GM18508 (cell line): ENCODE measurements around the gene MTPN.

Source experiments
- ATAC-seq: cut with Tn5 transposase; IDR thresholded peaks from one replicate; pipeline ENCODE4 v1.9.1; 2021; ENCODE audit warnings: moderate number of reproducible peaks; ENCODE audit not compliant: insufficient read depth, unreplicated experiment

The MTPN gene

GRCh38 chr7:135930565-135931461, 46.3 kb downstream of the MTPN start:
- no peak for ATAC-seq

DNA sequence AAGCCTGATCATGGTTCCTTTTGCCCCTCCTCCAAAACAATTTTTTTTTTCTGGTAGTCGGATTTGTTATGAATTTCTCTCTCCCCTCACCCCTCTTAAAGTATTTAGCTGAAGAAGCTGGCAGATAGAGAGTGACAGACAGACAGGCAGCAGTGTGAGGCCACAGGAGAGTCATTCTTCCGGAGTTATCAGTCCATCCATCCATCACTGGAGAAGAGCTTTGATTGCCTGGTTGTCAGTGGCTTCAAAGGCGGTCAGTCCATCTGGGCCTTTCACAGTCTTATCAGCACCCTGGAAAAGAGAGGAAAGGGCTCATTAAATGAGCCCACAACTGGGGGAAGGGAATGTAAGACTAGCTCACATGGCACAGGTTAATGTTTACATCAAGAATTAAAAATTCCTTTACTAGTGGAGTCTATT, 47.4 kb downstream of the MTPN start:
- ATAC-seq = no peak

DNA sequence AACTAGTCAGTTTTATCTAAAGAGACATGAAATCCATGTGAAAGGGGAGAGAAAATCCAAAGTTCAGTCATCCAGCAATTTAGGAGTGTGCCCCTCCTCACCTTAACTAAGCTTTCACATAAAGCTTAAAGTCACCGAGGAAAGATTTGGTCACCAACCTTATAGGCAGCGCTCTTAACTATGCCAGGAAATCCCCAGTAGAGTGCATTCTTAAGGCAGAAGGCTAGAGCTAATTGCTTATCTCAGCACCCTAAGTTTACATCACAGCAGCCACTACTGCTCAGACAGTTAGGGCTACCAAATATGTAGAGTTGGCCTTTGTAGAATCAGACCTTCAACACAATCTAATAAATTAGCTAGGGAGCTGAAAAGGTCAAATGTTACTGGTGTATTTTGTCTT, 47.9 kb downstream of the MTPN start:
- no peak for ATAC-seq

- ATAC-seq = no peak
Measured at GRCh38 chr7:135928136-135928535, 49.0 kb downstream of the MTPN start.

DNA sequence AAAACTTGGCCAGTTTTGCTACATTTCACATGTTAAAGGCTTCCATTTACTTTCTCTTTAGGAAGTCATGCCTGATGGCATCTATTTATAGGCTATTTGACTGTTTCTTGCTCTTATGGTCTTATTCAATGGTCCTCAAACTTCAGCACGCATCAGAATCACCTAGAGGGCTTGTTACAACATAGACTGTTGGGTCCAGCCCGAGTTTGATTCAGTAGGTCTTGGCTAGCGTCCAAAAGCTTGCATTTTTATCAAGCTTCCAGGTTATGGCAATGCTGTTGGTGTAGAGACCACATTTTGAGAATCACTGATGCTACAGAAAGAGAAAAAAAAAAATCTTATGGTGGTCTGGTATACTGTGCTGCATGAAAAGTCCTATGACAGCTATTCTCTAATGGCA, 51.9 kb downstream of the MTPN start:
- no peak for ATAC-seq

DNA sequence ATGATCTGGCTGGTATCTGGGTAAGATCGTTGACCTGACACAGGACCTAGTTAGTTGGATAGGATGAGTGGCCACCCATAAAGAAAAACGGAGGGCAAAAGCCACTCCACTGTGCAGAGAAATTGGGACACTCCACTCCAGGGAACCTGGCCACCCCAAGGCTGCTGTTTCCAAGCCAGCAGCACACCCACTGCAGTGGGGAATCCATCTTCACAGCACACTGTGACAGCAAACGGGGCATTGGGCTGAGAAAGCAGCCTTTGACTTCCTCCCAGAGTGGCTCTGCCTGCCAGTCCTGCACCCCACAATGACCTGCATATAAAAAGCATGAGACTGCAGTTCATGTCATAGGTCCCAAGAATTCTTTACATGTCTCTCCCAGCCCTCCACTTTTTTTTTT, 52.9 kb downstream of the MTPN start:
- ATAC-seq = no peak

- no peak for ATAC-seq
Measured at GRCh38 chr7:135922263-135922662, 54.9 kb downstream of the MTPN start.

GRCh38 chr7:135920478-135920877, 56.7 kb downstream of the MTPN start:
- peak; percentile 61 for ATAC-seq

DNA sequence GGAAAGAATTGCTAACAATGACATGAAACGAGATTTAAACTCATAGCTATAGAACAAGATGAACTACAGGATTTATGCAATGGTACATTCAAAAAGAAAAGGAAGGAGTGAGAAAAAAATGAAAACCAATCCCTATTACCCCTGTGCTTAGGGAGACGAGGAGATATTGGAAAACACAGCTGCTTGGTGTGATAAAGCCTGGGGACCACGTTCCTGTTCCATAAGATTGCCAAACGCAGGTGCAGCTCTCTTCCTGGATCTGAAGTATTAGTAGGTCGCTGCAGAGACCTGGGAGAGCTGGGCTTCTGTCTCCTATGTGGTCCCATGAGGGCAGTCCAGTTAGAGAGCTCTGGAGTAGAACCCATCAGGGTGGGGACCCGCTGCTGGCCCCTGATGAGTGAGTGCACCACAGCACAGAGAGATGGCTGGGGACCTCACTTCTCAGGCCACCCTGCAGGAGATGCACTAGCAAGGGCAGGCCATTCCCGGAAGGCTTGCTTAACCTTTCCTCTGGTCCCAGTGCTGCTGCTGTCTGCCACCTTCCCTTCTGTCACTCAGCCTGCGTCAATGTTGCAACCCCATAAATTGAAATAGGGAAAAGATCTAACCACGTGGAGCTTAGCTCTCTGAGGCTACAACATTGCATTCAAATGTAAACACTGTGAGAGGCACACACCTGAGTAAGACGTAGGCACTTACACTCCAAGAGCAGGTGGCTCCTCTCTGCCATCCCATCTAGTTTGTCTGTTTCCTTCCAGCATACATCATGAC, 57.9 kb downstream of the MTPN start:
- ATAC-seq = no peak

DNA sequence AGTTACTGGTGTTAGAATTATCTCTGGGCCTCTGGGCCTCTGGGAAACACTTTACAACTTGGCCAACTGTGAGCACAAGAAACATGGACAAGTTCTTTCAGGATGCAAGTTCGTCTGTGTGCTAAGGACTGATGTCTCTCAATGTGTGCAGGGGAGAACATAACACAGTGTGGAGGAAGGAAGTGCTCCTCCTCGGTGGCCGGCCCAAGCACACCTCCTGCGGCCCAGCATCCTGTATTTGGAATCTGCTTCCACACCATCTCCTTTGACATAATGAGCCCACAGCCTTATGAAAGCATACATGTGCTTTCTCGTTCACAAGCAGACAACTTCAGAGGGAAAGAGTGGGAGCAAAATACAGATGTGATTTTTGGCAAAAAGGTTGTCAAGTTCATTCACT, 59.0 kb downstream of the MTPN start:
- no peak for ATAC-seq

DNA sequence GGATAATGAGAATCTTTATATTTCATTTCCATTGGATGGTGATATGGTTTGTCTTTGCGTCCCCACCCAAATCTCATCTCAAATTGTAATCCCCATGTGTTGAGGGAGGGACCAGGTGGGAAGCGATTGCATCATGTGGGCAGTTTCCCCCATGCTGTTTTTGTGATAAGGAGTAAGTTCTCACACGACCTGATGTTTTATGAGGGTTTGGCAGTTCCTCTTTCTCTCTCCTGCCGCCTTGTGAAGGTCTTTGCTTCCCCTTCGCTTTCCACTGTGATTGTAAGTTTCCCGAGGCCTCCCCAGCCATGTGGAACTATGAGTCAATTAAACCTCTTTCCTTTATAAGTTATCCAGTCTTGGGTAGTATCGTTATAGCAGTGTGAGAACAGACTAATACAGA, 59.4 kb downstream of the MTPN start:
- no peak for ATAC-seq

DNA sequence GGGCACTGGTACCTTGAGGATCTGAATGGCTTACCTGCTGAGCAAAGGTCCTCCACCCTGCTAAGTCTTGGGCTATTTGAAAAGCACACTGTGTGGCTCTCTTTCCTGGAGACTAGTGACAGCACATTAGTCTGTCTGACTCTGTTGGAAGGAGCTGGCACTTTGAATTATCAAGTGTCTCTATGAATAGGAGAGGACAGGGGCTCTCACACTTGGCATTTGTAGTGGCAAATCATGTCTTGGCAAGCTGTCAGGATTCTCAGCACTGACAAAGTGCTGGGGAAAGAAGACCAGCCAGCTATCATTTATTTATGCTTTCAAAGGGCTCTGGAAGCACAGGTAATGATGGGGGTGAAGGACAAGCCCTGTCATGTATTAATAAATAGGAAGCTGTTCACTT, 62.8 kb downstream of the MTPN start:
- no peak for ATAC-seq

DNA sequence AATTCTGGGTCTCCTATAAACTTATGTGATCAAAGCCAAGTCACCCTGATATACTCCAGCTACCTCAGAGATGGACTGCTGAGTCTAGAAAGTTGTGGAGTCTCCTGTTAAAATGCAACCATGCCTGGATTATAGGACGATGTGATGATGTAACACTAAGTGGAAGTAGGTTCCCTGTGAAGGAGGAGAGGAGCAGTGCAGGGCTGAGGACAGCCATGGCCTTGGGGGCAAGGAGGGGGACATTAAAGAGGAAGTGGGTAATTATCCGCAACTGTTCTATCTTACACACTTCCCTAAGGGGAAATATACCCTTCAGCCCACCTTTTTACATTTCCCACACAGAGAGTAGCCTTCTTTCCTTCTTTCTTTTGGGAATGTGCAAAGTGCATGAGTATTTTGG, 63.8 kb downstream of the MTPN start:
- no peak for ATAC-seq

- ATAC-seq = no peak
Measured at GRCh38 chr7:135911099-135911498, 66.1 kb downstream of the MTPN start.

DNA sequence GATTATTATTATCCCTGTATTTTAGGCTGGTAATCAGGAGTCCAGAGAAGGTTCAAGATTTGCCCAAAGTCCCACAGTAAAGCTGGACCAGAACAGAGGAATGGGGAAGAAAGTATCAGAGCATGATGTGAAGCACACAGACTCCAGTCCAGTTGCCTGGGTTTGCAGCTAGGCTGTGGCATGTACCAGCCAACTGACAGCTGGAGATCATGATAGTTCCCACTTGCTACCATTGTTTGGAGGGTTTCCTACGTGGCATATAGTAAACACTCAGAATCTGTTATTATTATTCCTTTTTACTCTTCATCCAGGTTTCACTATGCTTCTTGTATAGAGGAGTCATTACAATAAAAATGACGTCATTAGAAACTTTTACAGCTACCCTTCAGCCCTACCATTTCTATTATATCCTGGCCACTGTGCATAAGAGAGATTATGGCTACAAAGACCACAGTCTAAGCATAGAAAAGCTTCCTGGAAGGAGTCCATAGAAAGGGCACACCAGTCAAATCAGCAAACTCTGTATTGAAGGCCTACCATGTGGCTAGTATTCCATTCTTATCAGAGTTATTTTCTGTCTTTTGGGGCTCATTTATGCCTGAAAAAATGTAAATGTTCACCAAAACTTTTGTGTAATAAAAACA, 66.6 kb downstream of the MTPN start:
- ATAC-seq = no peak

DNA sequence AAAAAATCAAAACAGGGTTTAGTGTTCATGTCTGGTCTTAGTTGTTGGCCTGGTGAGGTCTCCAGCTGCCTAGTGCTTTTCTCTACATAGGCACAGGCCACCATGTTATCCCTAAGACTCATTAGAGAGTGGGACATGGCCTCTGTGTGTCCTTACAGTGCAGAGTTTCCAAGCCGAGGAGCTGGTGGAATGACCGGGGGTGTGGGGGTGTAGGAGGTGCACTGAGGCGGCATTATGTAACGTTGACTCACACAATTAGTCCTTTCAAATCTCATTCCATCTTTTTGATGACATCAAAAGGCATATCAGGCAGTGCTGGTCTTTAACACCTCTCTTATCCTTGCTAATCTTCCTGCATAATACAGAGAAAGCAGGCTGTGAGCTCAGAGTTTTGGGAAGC, 71.3 kb downstream of the MTPN start:
- ATAC-seq = no peak

- ATAC-seq = no peak
Measured at GRCh38 chr7:135905355-135905754, 71.8 kb downstream of the MTPN start.

GRCh38 chr7:135904282-135904681, 72.9 kb downstream of the MTPN start:
- no peak for ATAC-seq

DNA sequence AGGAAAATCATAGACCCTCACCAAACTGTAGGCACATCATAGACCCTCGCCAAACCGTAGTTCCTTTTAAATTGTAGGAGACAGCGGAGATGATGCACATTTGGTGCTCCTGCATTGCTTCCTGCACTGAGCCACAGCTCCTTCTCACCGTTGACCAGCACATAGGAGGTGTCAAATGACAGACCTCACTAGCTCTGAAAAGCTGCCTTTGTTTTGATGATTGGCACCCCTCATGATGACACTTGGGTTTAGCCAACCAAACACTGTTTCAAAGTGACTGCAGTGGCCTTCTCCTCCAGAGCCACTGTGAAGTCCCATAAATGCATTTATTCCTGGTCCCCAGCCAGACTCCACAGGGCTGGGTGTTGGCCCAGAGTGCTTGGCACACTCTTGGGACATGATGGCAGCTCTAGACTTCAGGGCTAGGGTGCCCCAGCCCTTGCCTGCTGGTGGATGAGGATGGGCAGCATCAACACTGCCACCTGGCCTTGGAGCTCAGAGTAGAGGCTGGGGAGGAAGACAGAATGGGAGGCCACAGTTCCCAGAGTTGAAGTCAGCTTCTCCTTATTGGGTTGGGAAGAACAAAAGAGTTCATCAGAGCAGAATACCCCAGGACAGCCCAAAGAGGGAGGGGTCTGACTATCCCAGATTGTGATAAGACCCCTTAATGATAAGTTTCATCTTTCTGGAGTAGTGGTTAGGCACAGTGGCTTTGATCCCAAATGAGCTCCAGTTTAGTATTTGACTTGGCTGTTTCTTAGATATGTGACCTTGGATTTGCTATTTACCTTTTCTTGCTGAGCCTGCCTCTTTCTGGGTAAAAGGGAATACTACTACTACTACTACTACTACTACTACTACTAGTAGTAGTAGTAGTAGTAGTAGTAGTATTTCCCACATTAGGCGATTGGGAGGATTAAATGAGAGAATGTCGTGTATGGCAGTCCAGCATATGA, 75.3 kb downstream of the MTPN start:
- no peak for ATAC-seq

GRCh38 chr7:135900065-135900546, 77.1 kb downstream of the MTPN start:
- no peak for ATAC-seq
